ENCODE results near the gene TMEM150C.

Gene TMEM150C

GRCh38 chr4:82500435-82501153, 61.2 kb downstream of the TMEM150C start:
- no peak for TF ChIP-seq CTCF (IDR thresholded peaks at IDR 0.05; ENCODE audit: low read depth, low read length)
- DNase-seq (ENCODE audit: extremely low read depth, low read depth): peak; percentile 49

- TF ChIP-seq CTCF (IDR thresholded peaks at IDR 0.05; ENCODE audit: low read depth, low read length): no peak
- no peak for DNase-seq (ENCODE audit: extremely low read depth, low read depth)
Measured at GRCh38 chr4:82499738-82500434, 61.9 kb downstream of the TMEM150C start.

GRCh38 chr4:82496349-82496748, 65.4 kb downstream of the TMEM150C start:
- TF ChIP-seq CTCF (IDR thresholded peaks at IDR 0.05; ENCODE audit: low read depth, low read length): no peak
- no peak for DNase-seq (ENCODE audit: extremely low read depth, low read depth)

GRCh38 chr4:82495666-82496065, 66.1 kb downstream of the TMEM150C start:
- no peak for DNase-seq (ENCODE audit: extremely low read depth, low read depth)
- no peak for TF ChIP-seq CTCF (IDR thresholded peaks at IDR 0.05; ENCODE audit: low read depth, low read length)

GRCh38 chr4:82493721-82494425, 67.9 kb downstream of the TMEM150C start:
- DNase-seq (ENCODE audit: extremely low read depth, low read depth): no peak
- TF ChIP-seq CTCF (IDR thresholded peaks at IDR 0.05; ENCODE audit: low read depth, low read length): no peak

GRCh38 chr4:82491251-82491960, 70.4 kb downstream of the TMEM150C start:
- DNase-seq (ENCODE audit: extremely low read depth, low read depth): no peak
- no peak for TF ChIP-seq CTCF (IDR thresholded peaks at IDR 0.05; ENCODE audit: low read depth, low read length)

Measured in AG09319 (cell line).